ENCODE results near the gene LAMA4. TPM values are rescaled to one million over a fixed set of nuclear protein-coding genes. Genes with fewer than 3 reads are reported as not detected.

The LAMA4 gene
- total RNA-seq, 1 experiment from 2014 or later, result not detected

DNA sequence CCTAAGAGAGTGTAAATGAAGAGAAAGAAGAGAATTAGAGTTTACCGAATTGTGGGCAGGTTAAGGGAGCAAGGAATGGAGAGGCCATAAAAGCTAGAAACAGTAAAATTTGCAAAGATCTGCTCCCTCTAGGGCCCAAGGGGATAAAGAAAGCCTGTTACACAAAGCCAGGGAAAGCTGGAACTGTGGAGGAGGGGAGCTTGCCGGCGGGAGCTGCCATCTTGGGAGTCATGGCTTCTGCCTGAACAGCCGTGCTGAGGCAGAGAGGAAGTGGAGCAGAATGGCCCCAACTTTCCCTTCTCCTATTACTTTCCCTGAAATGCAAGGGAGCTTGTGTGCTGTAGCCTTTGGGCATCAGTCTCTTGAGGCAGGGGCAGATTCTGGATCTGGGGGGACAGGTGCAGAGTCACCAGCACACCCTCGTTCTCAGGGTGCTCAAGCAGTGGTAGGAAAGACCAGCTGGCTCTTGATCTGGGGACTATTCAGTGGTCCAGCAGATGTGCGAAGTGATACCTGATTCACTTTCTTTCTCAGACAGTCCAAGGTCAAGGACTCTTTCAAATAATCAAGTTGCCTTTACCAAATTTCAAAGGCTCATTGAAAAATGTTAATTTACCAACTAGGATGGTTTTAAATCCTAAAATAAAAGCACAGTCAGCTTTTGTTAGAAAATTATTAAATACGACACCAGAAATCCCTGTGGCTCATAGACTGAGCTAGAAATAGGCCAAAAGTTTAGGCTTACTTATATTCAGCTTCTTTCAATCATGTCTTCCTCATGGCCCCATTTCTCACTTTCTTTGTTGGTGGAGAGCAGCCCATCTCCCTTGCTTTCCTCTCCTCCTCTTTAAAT is 25.7 kb downstream of the LAMA4 start:
- H3K79me2 ChIP-seq (ENCODE audit: low read length), result no peaks in the 10 kb centered on the region

DNA sequence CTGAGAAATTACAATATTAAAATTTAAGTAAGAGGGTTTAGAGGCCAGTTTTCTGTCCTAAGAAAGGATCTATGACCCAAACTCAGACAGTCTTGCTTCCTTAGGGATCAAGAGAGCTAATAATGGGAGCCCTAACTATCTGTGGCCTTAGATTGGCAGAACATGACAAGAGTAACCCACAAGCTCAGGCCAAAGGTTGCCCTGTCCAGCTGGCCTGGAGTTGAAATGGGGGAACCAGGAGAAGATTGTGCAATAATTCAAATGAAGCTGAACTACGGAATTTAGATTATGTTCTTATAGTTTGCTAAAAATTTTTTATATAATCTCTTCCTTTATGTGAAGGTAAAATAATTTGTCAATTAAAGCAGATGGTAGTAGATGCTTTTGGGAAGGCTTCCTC is 26.4 kb downstream of the LAMA4 start:
- H2AFZ ChIP-seq (ENCODE audit: low read length), result no peak overlapping the region
- H3K79me2 ChIP-seq (ENCODE audit: low read length), result no peaks in the 10 kb centered on the region
- no peak overlapping the region for H3K4me3 ChIP-seq (ENCODE audit: low read length)
- no peaks in the 10 kb centered on the region for H3K27me3 ChIP-seq (ENCODE audit: low read length)
- H3K36me3 ChIP-seq (ENCODE audit: insufficient read depth, low read length), result no peaks in the 10 kb centered on the region
- H3K4me1 ChIP-seq (ENCODE audit: low read length), result no peaks in the 10 kb centered on the region
- no peaks in the 10 kb centered on the region for H4K20me1 ChIP-seq (ENCODE audit: insufficient read depth, low read depth, low read length)
- H3K9me2 ChIP-seq (replicated peaks; ENCODE audit: insufficient read depth, low read length), result no peaks in the 10 kb centered on the region
- no peak overlapping the region for H3K4me2 ChIP-seq (ENCODE audit: low read depth, low read length, poor library complexity, severe bottlenecking)
- no peak overlapping the region for H3K27ac ChIP-seq (ENCODE audit: low read length)
- no peaks in the 10 kb centered on the region for H3K9me3 ChIP-seq (ENCODE audit: low read length)
- no peak for DNase-seq
- no peak overlapping the region for H3K9ac ChIP-seq (ENCODE audit: low read length)

More for the DNA sequence above, 25.7 kb downstream of the LAMA4 start:
- H3K4me1 ChIP-seq (ENCODE audit: low read length), result no peaks in the 10 kb centered on the region
- no peak for DNase-seq
- no peak overlapping the region for H3K9ac ChIP-seq (ENCODE audit: low read length)
- H3K27me3 ChIP-seq (ENCODE audit: low read length), result no peaks in the 10 kb centered on the region
- H4K20me1 ChIP-seq (ENCODE audit: insufficient read depth, low read depth, low read length), result no peaks in the 10 kb centered on the region
- no peak overlapping the region for H3K4me2 ChIP-seq (ENCODE audit: low read depth, low read length, poor library complexity, severe bottlenecking)
- no peak overlapping the region; the same call in 1 of the 2 replicates for H2AFZ ChIP-seq (ENCODE audit: low read length)
- H3K4me3 ChIP-seq (ENCODE audit: low read length), result no peak overlapping the region
- H3K36me3 ChIP-seq (ENCODE audit: insufficient read depth, low read length), result no peaks in the 10 kb centered on the region
- no peaks in the 10 kb centered on the region for H3K9me3 ChIP-seq (ENCODE audit: low read length)
- H3K27ac ChIP-seq (ENCODE audit: low read length), result no peak overlapping the region
- H3K9me2 ChIP-seq (replicated peaks; ENCODE audit: insufficient read depth, low read length), result no peaks in the 10 kb centered on the region

DNA sequence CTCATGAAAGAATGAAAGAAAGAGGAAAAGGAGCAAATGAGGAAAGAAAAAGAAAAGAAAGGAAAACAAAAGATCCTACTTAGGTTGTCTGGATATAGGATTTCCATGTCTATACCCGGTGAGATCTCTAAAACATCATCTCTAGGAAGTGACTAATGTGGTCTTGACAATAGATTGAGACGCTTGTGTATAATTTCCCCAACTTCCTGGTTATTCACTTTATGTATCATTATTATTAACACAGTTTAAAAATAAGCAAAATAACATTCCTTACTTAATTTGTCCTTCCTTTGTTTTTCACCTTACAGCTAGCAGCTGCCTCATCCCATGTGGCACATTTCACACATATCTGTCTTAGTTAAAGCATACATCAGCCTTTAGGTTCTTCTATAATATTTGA is 27.0 kb downstream of the LAMA4 start:
- H3K27me3 ChIP-seq (ENCODE audit: low read length), result no peaks in the 10 kb centered on the region
- no peak overlapping the region for H3K4me3 ChIP-seq (ENCODE audit: low read length)
- H3K4me2 ChIP-seq (ENCODE audit: low read depth, low read length, poor library complexity, severe bottlenecking), result no peak overlapping the region
- H3K9me2 ChIP-seq (replicated peaks; ENCODE audit: insufficient read depth, low read length), result no peaks in the 10 kb centered on the region
- no peak overlapping the region for H3K9ac ChIP-seq (ENCODE audit: low read length)
- H4K20me1 ChIP-seq (ENCODE audit: insufficient read depth, low read depth, low read length), result no peaks in the 10 kb centered on the region
- H3K4me1 ChIP-seq (ENCODE audit: low read length), result no peaks in the 10 kb centered on the region
- no peak for DNase-seq
- no peaks in the 10 kb centered on the region for H3K79me2 ChIP-seq (ENCODE audit: low read length)
- no peak overlapping the region for H2AFZ ChIP-seq (ENCODE audit: low read length)
- H3K27ac ChIP-seq (ENCODE audit: low read length), result no peak overlapping the region
- H3K9me3 ChIP-seq (ENCODE audit: low read length), result no peaks in the 10 kb centered on the region
- no peaks in the 10 kb centered on the region for H3K36me3 ChIP-seq (ENCODE audit: insufficient read depth, low read length)

GRCh38 chr6:112225691-112226090 is 28.7 kb downstream of the LAMA4 start:
- Histone ChIP-seq H3K9me2 (replicated peaks; ENCODE audit: insufficient read depth, low read length) (no peaks in the 10 kb centered on the region), H3K36me3 (ENCODE audit: insufficient read depth, low read length) (no peaks in the 10 kb centered on the region), H3K9me3 (ENCODE audit: low read length) (no peaks in the 10 kb centered on the region), H3K4me1 (ENCODE audit: low read length) (no peaks in the 10 kb centered on the region), H3K27me3 (ENCODE audit: low read length) (no peaks in the 10 kb centered on the region), H3K4me3 (ENCODE audit: low read length) (no peak overlapping the region), H3K79me2 (ENCODE audit: low read length) (no peaks in the 10 kb centered on the region), H3K4me2 (ENCODE audit: low read depth, low read length, poor library complexity, severe bottlenecking) (no peak overlapping the region), H4K20me1 (ENCODE audit: insufficient read depth, low read depth, low read length) (no peaks in the 10 kb centered on the region), H3K9ac (ENCODE audit: low read length) (no peak overlapping the region), H2AFZ (ENCODE audit: low read length) (no peak overlapping the region), H3K27ac (ENCODE audit: low read length) (no peak overlapping the region)
- no peak for DNase-seq

- no peaks in the 10 kb centered on the region for H3K27me3 ChIP-seq (ENCODE audit: low read length)
- no peaks in the 10 kb centered on the region for H3K4me1 ChIP-seq (ENCODE audit: low read length)
- no peaks in the 10 kb centered on the region for H3K79me2 ChIP-seq (ENCODE audit: low read length)
- H3K9me3 ChIP-seq (ENCODE audit: low read length), result no peaks in the 10 kb centered on the region
- H4K20me1 ChIP-seq (ENCODE audit: insufficient read depth, low read depth, low read length), result no peaks in the 10 kb centered on the region
- DNase-seq, result no peak
- no peak overlapping the region for H3K4me3 ChIP-seq (ENCODE audit: low read length)
- no peak overlapping the region for H3K9ac ChIP-seq (ENCODE audit: low read length)
- no peak overlapping the region for H2AFZ ChIP-seq (ENCODE audit: low read length)
- H3K4me2 ChIP-seq (ENCODE audit: low read depth, low read length, poor library complexity, severe bottlenecking), result no peak overlapping the region
- no peaks in the 10 kb centered on the region for H3K36me3 ChIP-seq (ENCODE audit: insufficient read depth, low read length)
- H3K27ac ChIP-seq (ENCODE audit: low read length), result no peak overlapping the region
- H3K9me2 ChIP-seq (replicated peaks; ENCODE audit: insufficient read depth, low read length), result no peaks in the 10 kb centered on the region
Measured at GRCh38 chr6:112224088-112224487, 30.3 kb downstream of the LAMA4 start.

DNA sequence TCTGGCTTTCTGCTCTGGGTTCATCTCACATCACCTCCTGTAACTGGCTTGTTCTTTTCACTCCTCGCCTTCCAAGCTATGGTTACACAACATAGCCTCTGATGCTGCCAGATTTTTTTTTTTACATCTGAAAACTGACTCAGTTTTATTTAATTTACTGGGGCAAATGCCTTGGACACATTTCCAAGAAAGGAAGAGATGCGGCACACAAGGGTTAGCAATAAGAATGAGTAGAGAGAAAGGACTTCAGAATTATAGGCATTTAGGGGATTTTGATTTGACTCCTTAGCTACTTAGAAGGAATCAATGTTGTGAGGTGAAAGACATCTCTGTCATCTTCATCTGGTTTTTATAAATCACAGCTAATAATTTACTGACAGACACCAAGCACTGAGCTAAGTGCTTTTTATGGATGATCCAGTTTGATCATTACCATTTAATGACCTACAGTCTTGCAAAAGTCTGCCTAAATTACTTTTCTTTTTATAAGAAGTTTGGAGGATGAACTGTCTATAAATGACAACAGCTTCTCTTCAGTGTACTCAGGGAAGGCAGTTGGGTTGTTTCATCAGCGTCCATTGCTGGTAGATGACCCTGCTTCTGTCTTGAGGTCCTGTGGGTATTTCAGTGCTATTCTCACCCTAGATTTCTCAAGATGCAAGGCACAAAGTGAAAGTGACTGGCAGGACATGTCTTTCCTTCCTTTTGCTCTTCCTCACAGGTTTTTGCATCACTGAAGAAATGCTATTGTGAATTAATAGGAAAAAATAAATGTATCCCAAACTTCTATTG is 31.1 kb downstream of the LAMA4 start:
- no peak overlapping the region for H3K27ac ChIP-seq (ENCODE audit: low read length)
- no peaks in the 10 kb centered on the region for H3K79me2 ChIP-seq (ENCODE audit: low read length)
- H4K20me1 ChIP-seq (ENCODE audit: insufficient read depth, low read depth, low read length), result no peaks in the 10 kb centered on the region
- H3K36me3 ChIP-seq (ENCODE audit: insufficient read depth, low read length), result no peaks in the 10 kb centered on the region
- H3K4me3 ChIP-seq (ENCODE audit: low read length), result no peak overlapping the region
- no peaks in the 10 kb centered on the region for H3K9me3 ChIP-seq (ENCODE audit: low read length)
- no peak overlapping the region for H3K4me2 ChIP-seq (ENCODE audit: low read depth, low read length, poor library complexity, severe bottlenecking)
- H3K9ac ChIP-seq (ENCODE audit: low read length), result no peak overlapping the region
- no peak for DNase-seq
- no peaks in the 10 kb centered on the region for H3K9me2 ChIP-seq (replicated peaks; ENCODE audit: insufficient read depth, low read length)
- no peak overlapping the region for H2AFZ ChIP-seq (ENCODE audit: low read length)
- no peaks in the 10 kb centered on the region for H3K4me1 ChIP-seq (ENCODE audit: low read length)
- H3K27me3 ChIP-seq (ENCODE audit: low read length), result no peaks in the 10 kb centered on the region

GRCh38 chr6:112221981-112222852 is 32.1 kb downstream of the LAMA4 start:
- no peak for DNase-seq
- no peak overlapping the region for H3K27ac ChIP-seq (ENCODE audit: low read length)
- H3K36me3 ChIP-seq (ENCODE audit: insufficient read depth, low read length), result no peaks in the 10 kb centered on the region
- no peaks in the 10 kb centered on the region for H4K20me1 ChIP-seq (ENCODE audit: insufficient read depth, low read depth, low read length)
- H3K4me1 ChIP-seq (ENCODE audit: low read length), result no peaks in the 10 kb centered on the region
- no peak overlapping the region for H3K4me3 ChIP-seq (ENCODE audit: low read length)
- no peak overlapping the region for H3K9ac ChIP-seq (ENCODE audit: low read length)
- no peak overlapping the region for H3K4me2 ChIP-seq (ENCODE audit: low read depth, low read length, poor library complexity, severe bottlenecking)
- no peaks in the 10 kb centered on the region for H3K9me2 ChIP-seq (replicated peaks; ENCODE audit: insufficient read depth, low read length)
- no peaks in the 10 kb centered on the region for H3K27me3 ChIP-seq (ENCODE audit: low read length)
- H3K9me3 ChIP-seq (ENCODE audit: low read length), result no peaks in the 10 kb centered on the region
- no peak overlapping the region for H2AFZ ChIP-seq (ENCODE audit: low read length)
- H3K79me2 ChIP-seq (ENCODE audit: low read length), result no peaks in the 10 kb centered on the region

DNA sequence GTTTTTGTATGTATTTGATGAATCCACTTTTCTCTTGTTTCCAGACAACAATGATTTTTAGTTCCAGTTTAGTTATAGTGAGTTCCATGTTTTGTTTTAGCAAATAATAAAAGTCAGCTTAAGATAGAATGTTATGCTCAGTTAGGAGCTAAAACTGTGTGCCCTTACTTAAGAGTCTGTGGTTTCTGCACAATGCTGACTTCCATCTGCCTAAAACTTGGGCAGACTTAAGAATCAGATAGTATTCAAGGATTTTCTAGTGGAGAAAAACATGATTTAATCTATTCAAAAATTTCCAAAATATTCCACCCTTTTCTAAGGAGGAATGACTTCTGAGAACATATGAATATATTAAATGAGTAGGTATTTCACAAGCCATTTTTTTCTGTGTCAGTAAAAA is 32.8 kb downstream of the LAMA4 start:
- Histone ChIP-seq H3K9me2 (replicated peaks; ENCODE audit: insufficient read depth, low read length) (no peaks in the 10 kb centered on the region), H2AFZ (ENCODE audit: low read length) (no peak overlapping the region), H3K27me3 (ENCODE audit: low read length) (no peaks in the 10 kb centered on the region), H3K4me3 (ENCODE audit: low read length) (no peak overlapping the region), H3K27ac (ENCODE audit: low read length) (no peak overlapping the region), H3K4me2 (ENCODE audit: low read depth, low read length, poor library complexity, severe bottlenecking) (no peak overlapping the region), H3K4me1 (ENCODE audit: low read length) (no peaks in the 10 kb centered on the region), H3K9me3 (ENCODE audit: low read length) (no peaks in the 10 kb centered on the region), H3K9ac (ENCODE audit: low read length) (no peak overlapping the region), H3K36me3 (ENCODE audit: insufficient read depth, low read length) (no peaks in the 10 kb centered on the region), H4K20me1 (ENCODE audit: insufficient read depth, low read depth, low read length) (no peaks in the 10 kb centered on the region), H3K79me2 (ENCODE audit: low read length) (no peaks in the 10 kb centered on the region)
- DNase-seq, result no peak
